HG02610 (cell line): ENCODE measurements around the gene VEZF1.
A peak's percentile ranks its signal among the peaks of the same experiment; 100 is the strongest.

Experiments
- ATAC-seq: cut with Tn5 transposase; IDR thresholded peaks from one replicate; pipeline ENCODE4 v1.9.1; 2021; ENCODE audit warnings: mild to moderate bottlenecking, moderate library complexity; ENCODE audit not compliant: unreplicated experiment

Gene VEZF1

GRCh38 chr17:57953219-57953618, 34.8 kb downstream of the VEZF1 start:
- ATAC-seq: no peak

- no peak for ATAC-seq
These were observed 38.4 kb downstream of the VEZF1 start for GRCh38 chr17:57949649-57950048.

- ATAC-seq: no peak
These were observed 39.3 kb downstream of the VEZF1 start for GRCh38 chr17:57948555-57949420.

- no peak for ATAC-seq
These were observed 39.9 kb downstream of the VEZF1 start for GRCh38 chr17:57948169-57948554.

- ATAC-seq: no peak
These were observed 40.7 kb downstream of the VEZF1 start for GRCh38 chr17:57947369-57947768.

DNA sequence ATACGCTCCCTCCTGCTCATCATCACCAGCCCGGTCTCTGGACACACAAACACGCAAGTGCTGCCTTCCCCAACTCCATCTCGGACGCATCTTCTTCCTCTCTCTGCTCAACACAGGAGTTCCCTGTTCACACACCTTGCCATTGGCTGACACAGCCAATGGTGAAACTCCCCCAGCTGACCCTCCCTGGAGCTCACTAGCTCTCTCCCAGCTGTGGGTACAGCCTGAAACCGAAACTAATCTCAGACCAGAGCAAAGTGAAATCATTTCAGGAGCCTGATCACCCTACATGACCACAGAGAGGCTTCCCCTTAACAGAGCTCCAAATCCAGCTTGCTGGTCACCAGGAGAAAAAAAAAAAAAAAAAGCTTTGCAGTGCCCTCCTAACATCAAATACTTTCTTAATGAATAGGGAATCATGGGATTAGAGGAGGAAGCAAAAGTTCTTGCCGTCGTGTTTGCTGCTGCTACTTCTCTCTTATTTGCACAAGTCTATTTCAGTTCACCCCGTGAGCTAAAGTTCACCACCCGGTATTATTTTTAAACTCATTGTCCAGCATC, 41.2 kb downstream of the VEZF1 start:
- peak; percentile 94 for ATAC-seq

GRCh38 chr17:57945996-57946797, 41.9 kb downstream of the VEZF1 start:
- ATAC-seq: peak; percentile 6

GRCh38 chr17:57944908-57945307, 43.1 kb downstream of the VEZF1 start:
- no peak for ATAC-seq

GRCh38 chr17:57943645-57944044, 44.4 kb downstream of the VEZF1 start:
- ATAC-seq: no peak

DNA sequence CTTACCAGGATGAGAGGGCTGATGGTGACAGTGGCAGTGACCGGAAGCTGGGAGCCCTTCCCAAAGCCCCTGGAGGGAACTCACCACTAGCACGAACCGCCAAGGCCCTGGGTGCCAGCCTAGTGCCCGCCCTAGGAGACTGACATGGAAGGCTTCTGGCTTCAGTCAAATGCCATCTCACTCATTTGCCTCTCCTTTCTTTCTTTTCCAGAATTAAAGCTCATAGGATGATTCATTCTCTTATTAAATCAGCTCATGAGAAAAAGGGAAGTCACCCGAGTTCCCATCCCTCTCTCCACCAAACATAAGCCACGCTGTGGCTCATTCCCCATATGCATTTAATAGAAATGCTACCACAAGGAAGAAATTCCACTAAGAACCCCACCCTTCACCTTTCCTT, 44.9 kb downstream of the VEZF1 start:
- no peak for ATAC-seq

DNA sequence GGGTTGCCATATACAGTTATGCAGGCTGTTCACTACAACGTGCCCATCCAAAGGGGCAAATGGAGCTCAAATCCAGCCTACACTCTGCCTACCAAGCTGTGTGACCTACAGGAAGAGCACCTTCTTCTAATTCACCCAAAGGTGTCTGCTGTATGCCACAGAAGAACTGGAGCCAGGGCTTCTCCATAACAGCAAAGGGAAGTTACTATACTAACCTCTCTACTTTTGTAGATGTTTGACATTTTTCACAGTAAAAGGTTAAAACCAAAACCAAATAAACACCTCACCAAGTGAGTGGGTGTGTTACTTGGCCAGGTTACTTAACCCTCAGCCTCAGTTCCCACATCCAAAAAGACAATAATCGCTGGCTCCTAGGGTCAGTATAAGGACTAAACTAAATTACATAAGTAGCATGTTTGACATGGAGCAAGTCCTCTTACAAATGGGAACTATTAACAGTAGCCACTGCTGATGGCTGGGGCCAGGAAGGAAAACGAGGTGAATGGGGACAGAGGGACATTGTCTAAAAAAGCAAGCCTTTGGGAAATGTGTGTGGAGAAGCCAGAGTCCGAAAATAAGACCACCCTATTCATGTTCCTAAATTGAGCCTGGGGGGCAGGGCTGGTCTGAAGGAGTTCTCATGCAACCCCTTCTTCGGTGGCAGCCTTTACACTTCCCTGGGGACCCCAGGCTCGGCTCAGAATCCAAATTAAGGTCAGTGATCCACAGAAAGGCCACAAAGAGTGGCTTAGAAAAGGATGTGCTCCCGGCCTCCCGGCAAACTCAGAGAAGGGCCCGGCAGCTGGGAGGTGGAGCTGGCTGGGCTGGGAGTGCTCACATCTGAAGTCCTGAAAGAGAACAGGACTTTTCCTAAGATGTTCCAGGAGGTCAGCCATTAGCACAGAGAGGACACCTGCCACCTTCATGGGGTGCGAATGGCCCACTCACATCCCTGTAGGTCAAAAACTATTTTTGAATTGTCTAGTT, 46.4 kb downstream of the VEZF1 start:
- ATAC-seq: no peak

DNA sequence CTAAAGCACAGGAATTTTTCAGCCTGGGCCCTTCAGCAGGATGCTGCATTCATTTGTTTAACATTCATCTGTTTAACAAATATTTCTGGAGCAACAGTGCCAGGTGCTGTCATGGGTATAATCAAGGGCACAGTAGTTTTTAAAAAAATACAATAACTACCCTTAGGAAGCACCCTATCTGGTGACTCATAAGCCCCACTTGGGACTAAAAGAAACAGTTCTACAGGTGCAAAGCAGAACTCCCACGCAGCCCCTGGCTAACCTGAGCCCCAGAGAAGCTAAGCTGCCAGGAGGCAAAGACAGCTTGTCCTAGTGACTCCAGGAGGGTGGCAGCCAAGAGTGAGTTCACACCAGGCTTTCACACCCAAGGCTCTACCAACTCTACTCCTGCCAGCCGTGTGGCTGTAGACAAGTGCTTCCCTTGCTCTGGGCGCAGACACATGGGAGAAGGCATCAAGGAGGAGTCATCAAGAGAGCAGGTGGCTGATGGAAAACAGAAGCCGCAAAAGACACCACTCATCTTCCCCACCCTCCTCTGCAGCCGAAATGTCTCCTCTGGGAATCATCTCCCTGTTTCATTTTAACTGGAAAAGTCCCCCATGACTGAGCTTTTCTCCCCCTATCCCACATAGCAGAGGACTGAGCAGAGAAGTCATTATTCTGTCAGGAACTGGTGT, 47.3 kb downstream of the VEZF1 start:
- no peak for ATAC-seq

- ATAC-seq: no peak
These were observed 47.8 kb downstream of the VEZF1 start for GRCh38 chr17:57940231-57940630.

DNA sequence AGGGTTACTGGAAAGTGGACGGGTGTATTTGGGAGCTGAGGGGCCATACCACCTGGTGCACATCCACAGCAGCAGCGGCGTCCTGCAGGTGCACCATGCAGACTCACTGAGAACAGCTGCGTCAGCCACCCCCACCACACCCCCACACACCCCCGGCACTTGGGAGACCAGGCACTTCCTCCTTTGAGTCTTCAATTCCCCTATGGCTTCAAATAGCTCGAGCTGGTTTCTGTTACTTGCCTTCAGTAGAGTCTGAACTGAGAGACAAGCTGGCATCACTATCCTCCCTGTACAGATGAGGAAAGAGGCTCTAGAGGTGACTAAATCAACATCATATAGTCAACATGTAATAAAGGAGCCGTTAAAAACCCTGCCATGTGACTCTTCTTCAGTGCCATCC, 48.3 kb downstream of the VEZF1 start:
- peak; percentile 64 for ATAC-seq

DNA sequence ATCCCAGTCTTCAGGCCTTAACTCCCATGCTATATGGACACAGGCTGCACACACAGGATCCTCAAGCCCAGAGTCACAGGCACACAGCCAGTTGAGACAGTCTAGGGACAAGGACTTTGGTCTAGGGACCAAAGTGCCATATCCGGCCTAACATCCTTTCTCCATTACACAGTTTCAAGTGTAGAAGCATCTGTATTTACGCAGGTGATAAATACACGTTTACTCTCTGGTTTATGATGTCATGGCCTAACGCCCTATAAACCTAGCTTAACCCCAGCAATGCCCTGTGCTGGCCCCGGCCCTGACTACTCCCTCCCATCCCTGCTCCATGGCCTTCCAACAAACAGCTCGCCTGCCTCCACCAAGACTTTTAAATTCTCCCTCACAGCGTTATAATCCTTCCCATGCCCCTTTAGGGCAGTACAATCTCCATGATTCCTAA, 50.0 kb downstream of the VEZF1 start:
- no peak for ATAC-seq

DNA sequence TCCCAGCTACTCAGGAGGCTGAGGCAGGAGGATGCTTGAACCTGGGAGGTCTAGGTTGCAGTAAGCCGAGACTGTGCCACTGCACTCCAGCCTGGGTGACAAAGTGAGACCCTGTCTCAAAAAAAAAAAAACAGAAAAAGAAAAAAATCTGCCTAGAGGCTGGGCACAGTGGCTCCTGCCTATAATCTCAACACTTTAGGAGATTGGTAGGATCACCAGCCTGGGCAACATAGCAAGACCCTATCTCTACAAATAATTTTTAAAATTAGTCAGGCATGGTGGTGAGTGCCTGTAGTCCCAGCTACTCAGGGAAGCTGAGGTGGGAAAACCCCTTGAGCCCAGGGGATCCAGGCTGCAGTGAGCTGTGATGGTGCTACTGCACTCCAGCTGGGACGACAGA, 50.6 kb downstream of the VEZF1 start:
- no peak for ATAC-seq

DNA sequence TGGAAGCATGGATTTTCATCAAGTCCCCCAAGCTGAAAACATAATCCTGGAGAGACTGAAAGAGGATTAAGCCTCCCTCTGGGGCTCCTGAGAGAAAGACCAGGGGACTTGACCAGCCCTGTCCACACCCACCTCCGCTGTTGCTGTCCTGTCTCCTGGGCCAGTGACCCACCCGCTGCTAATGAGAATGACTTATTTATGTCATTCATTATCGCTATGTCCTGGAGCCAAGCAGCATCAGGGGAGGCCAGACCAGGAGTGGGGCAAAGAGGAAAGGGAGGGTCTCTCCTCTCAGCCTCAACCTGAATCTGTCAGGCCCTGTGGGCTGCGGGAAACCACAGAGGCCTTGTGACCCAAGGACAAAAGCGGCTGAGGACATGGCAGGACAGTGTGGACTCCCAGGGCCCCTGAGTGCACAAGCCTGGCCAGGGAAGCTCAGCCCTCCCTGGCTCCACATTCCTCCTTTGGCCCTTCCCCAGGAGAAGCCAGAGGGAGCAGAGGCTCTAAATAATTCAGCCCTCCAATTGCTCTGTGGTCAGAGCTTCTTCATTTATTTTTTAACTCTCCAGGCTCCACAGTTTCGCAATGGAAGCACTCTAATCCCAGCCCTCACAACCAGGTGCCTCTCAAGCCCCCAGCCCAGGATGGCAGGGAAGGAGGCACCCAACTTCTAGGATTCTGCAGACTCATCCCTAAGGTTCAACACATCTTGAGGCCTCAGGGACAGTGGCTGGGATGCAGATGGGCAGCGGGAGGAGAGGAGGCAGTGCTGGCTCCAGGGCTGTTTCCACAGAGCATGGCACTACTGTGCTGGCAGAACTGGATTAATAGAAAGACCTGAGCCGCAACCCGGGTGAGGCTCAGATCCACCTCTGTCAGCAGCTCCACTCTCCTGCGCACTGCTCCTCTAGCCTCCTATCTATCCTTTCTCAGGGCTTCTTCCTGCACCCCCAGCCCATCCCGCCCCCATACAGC, 51.9 kb downstream of the VEZF1 start:
- ATAC-seq: no peak

DNA sequence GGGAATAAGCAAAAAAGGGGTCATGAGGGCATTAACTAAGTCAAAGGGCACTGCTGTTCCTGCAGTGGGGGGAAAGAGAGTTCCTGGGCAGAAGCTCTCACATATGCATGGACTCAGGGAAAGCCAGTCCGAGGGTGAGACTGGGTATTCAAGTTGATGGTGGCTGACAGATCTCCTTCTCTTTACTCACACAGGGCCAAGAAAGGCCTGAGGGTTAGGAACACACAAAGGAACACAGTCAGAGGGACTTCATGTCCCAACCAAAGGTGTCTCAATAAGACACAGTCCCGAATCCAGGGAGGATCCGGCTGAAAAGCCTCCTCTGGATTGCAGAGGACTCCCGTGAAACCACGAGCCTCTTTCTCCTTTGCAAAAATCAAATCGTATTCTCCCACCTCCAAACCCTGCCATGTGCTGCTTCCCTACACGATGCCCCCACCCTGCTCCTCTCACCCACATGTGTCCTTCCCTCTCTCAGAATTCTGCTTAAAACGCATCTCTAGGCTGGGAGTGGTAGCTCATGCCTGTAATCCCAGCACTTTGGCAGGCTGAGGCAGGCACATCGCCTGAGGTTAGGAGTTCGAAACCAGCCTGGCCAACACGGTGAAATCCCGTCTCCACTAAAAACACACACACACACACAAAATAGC, 56.4 kb downstream of the VEZF1 start:
- no peak for ATAC-seq
